Keratinocyte (primary cell): ENCODE results near the gene MYRIP. TPM values are rescaled to one million over a fixed set of nuclear protein-coding genes. Genes with fewer than 3 reads are reported as not detected.

ENCODE experiments used
- DNase-seq: peaks from one replicate; pipeline ENCODE4 v3.0.0-alpha.2; 2011; ENCODE audit warnings: low read depth, missing footprints, low spot score
- FAIRE-seq: peaks from 2 replicates; lab custom pipeline; 2011; peaks lifted over from hg19 to GRCh38; lab: Jason Lieb, UNC
- H2AFZ ChIP-seq: 2 replicates; pipeline ENCODE4 v1.6.0; 2012; ENCODE audit warnings: low read length, control low read depth, inconsistent platforms; ENCODE audit not compliant: control insufficient read depth
- H3K27ac ChIP-seq: 2 replicates; pipeline ENCODE4 v1.5.1; 2011; ENCODE audit warnings: low read length; ENCODE audit not compliant: control insufficient read depth, insufficient read depth
- H3K27me3 ChIP-seq: 3 replicates; pipeline ENCODE4 v1.6.0; 2011; ENCODE audit warnings: low read length; ENCODE audit not compliant: control insufficient read depth, insufficient read depth; ENCODE audit errors: extremely low read depth
- H3K36me3 ChIP-seq, 2 experiments: 2 replicates in 1 of 2; 3 replicates in 1 of 2; pipeline ENCODE4 v1.5.1; 2011; ENCODE audit warnings: low read length in 2 of 2, mild to moderate bottlenecking in 1 of 2; ENCODE audit not compliant: control insufficient read depth in 2 of 2, insufficient read depth in 2 of 2; ENCODE audit errors: extremely low read depth in 1 of 2
- H3K4me1 ChIP-seq: 3 replicates; pipeline ENCODE4 v1.5.1; 2011; ENCODE audit warnings: low read length; ENCODE audit not compliant: control insufficient read depth, insufficient read depth; ENCODE audit errors: extremely low read depth
- H3K4me2 ChIP-seq: 3 replicates; pipeline ENCODE4 v1.6.0; 2011; ENCODE audit warnings: low read depth, low read length; ENCODE audit not compliant: control insufficient read depth, insufficient read depth; ENCODE audit errors: extremely low read depth
- H3K4me3 ChIP-seq, 3 experiments: fragments of 200-600 bp in 1 of 3; sonication (generic) in 1 of 3; 2 replicates in 2 of 3; 3 replicates in 1 of 3; pipeline ENCODE4 v1.5.1; 2011 to 2016; ENCODE audit warnings: low read length in 3 of 3, mild to moderate bottlenecking in 3 of 3, control low read depth in 2 of 3, inconsistent platforms in 1 of 3, low read depth in 1 of 3, mixed read lengths in 1 of 3, mixed run types in 1 of 3, moderate library complexity in 1 of 3; ENCODE audit not compliant: control insufficient read depth in 2 of 3, insufficient read depth in 2 of 3; ENCODE audit errors: extremely low read depth in 1 of 3
- H3K79me2 ChIP-seq: 2 replicates; pipeline ENCODE4 v1.6.0; 2012; ENCODE audit warnings: low read length; ENCODE audit not compliant: control insufficient read depth, insufficient read depth
- H3K9ac ChIP-seq: 3 replicates; pipeline ENCODE4 v1.6.0; 2011; ENCODE audit warnings: low read length; ENCODE audit not compliant: control insufficient read depth, insufficient read depth; ENCODE audit errors: extremely low read depth
- H3K9me1 ChIP-seq: 3 replicates; pipeline ENCODE4 v1.6.0; 2011; ENCODE audit warnings: low read length; ENCODE audit not compliant: control insufficient read depth, insufficient read depth; ENCODE audit errors: extremely low read depth
- H3K9me3 ChIP-seq: 2 replicates; pipeline ENCODE4 v1.5.1; 2012; ENCODE audit warnings: low read depth, low read length; ENCODE audit not compliant: control insufficient read depth
- H4K20me1 ChIP-seq: 3 replicates; pipeline ENCODE4 v1.6.0; 2011; ENCODE audit warnings: low read length; ENCODE audit not compliant: control insufficient read depth, insufficient read depth; ENCODE audit errors: extremely low read depth
- CTCF ChIP-seq, 3 experiments: IDR thresholded peaks in 1 of 3; conservative IDR thresholded peaks in 1 of 3; optimal IDR thresholded peaks in 1 of 3; 2 replicates in 2 of 3; 3 replicates in 1 of 3; pipeline versions ENCODE3 to v1.5.1; 2011; ENCODE audit warnings: low read length in 3 of 3, mild to moderate bottlenecking in 3 of 3, moderate library complexity in 2 of 3, control low read depth in 1 of 3, inconsistent platforms in 1 of 3; ENCODE audit not compliant: insufficient read depth in 2 of 3; ENCODE audit errors: extremely low read depth in 1 of 3
- EZH2 ChIP-seq: IDR thresholded peaks from one replicate; pipeline ENCODE4 v1.6.1; 2012; ENCODE audit warnings: inconsistent platforms, mild to moderate bottlenecking, low read length, moderate library complexity
- dilution Hi-C: fragments of 300-500 bp; cut with MboI; formaldehyde crosslinking; loops from one replicate; pipeline ENCODE4 v1.7.0; 2020; ENCODE audit warnings: low sequenced_read_pairs; ENCODE audit not compliant: extremely low pct_ligation_motif_present
- polyA plus RNA-seq, 5 experiments: library from polyadenylated mRNA; depleted of rRNA in 3 of 5; stranded (reverse) in 3 of 5; stranded (forward) in 1 of 5; unstranded in 1 of 5; fragments of >200 nt; gene quantifications; 1 replicate in 1 of 5; 2 replicates in 3 of 5; 3 replicates in 1 of 5; pipeline versions ENCODE4 v1.2.1 to v1.2.3, GENCODE V29; 2011 to 2012; ENCODE audit warnings: missing spikeins in 2 of 5, low read depth in 1 of 5, low replicate concordance in 1 of 5

The MYRIP gene
- polyA plus RNA-seq, 1 donor (not counting 4 experiments of a cell fraction or from before 2014, with no cell fraction given): 0.01 TPM

DNA sequence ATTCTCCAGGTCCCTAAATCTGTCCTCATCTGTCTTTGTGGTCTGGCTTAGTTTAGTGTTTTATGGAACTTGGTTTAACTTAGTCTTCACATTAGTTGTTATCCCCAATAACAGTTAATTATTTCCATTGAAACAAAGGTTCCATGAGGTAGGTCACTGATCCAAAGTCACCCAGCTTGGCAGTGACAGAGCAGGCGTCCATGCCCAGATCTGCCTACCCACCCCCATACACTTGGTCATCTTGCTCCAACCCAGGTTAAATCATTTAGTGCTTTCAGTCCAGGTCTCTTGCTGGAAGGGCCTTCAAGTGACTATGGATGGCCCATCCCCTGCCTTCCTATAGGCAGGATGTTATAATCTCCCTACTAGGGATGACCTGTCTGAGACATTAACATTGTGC lies 127.4 kb downstream of the MYRIP start:
- Histone ChIP-seq H3K9me3 (no peaks in the 10 kb centered on the region), H3K9ac (no peak overlapping the region), H3K27ac (no peak overlapping the region), H3K4me1 (no peaks in the 10 kb centered on the region), H3K36me3 (no peaks in the 10 kb centered on the region), H3K4me3 (no peak overlapping the region), H3K9me1 (no peaks in the 10 kb centered on the region), H3K27me3 (no peaks in the 10 kb centered on the region), H4K20me1 (no peaks in the 10 kb centered on the region), H3K4me2 (no peak overlapping the region), H3K79me2 (no peaks in the 10 kb centered on the region), H2AFZ (no peak overlapping the region)
- DNase-seq: no peak
- dilution Hi-C loops: no loop called here
- TF ChIP-seq EZH2: no peak
- TF ChIP-seq CTCF (optimal IDR thresholded peaks at IDR 0.05 in 1 of 3, IDR thresholded peaks at IDR 0.05 in 1 of 3, conservative IDR thresholded peaks at IDR 0.05 in 1 of 3; ENCODE audit: extremely low read depth in 1 of 3, insufficient read depth in 2 of 3, low read length in 3 of 3): no peak
- no peak for FAIRE-seq

- H3K4me3 ChIP-seq: no peak overlapping the region
- no peak overlapping the region for H3K4me2 ChIP-seq
- no peaks in the 10 kb centered on the region for H3K9me1 ChIP-seq
- H3K79me2 ChIP-seq: no peaks in the 10 kb centered on the region
- H3K9ac ChIP-seq: no peak overlapping the region
- H3K27ac ChIP-seq: no peak overlapping the region
- dilution Hi-C loops: no loop called here
- H3K4me1 ChIP-seq: no peaks in the 10 kb centered on the region
- H4K20me1 ChIP-seq: no peaks in the 10 kb centered on the region
- H2AFZ ChIP-seq: no peak overlapping the region
- TF ChIP-seq CTCF (optimal IDR thresholded peaks at IDR 0.05 in 1 of 3, IDR thresholded peaks at IDR 0.05 in 1 of 3, conservative IDR thresholded peaks at IDR 0.05 in 1 of 3; ENCODE audit: extremely low read depth in 1 of 3, insufficient read depth in 2 of 3, low read length in 3 of 3): no peak
- TF ChIP-seq EZH2: no peak
- DNase-seq (no peak), FAIRE-seq (no peak)
- H3K9me3 ChIP-seq: no peaks in the 10 kb centered on the region
- H3K27me3 ChIP-seq: no peaks in the 10 kb centered on the region
- no peaks in the 10 kb centered on the region for H3K36me3 ChIP-seq
These were observed 127.9 kb downstream of the MYRIP start for GRCh38 chr3:39937315-39937714.
